IMR-90 (cell line): ENCODE results near the gene ATG9A. TPM values are rescaled to one million over a fixed set of nuclear protein-coding genes. Genes with fewer than 3 reads are reported as not detected.
"Not testable (repeated sequence)": the region's sequence is repeated elsewhere in the genome, so short reads cannot be mapped to it uniquely, and the experiment has no call there.

Source experiments
- ATAC-seq: fragments of 200-7000 bp; cut with Tn5 transposase; 2 replicates; pipeline ENCODE4 v1.9.1; 2020; ENCODE audit warnings: low read depth, mild to moderate bottlenecking, moderate library complexity
- BruUV-seq: library from RNA; stranded (reverse); fragments of 400-500 nt; replicated peaks from 2 replicates; lab custom pipeline; 2021; lab: Mats Ljungman, UMichigan
- CTCF ChIA-PET: fragments of 300-600 bp; formaldehyde crosslinking; extraction: SDS; loops from one replicate; lab custom pipeline; 2021; ENCODE audit warnings: antibody characterized with exemption; lab: Yijun Ruan, JAX
- POLR2A ChIA-PET: fragments of 300-600 bp; sonication (Branson Sonifier 250); formaldehyde crosslinking; loops from one replicate; lab custom pipeline; 2022; ENCODE audit warnings: antibody characterized with exemption; ENCODE audit not compliant: unreplicated experiment; lab: Charles Lee
- DNase-seq: peaks from one replicate; pipeline ENCODE4 v3.0.0; 2013
- H2AFZ ChIP-seq: replicated peaks from 2 replicates; pipeline ENCODE3; 2013; ENCODE audit warnings: low read length, mild to moderate bottlenecking; ENCODE audit not compliant: poor library complexity
- H2AK5ac ChIP-seq: 2 replicates; pipeline ENCODE4 v1.6.1; 2013; ENCODE audit warnings: low read depth, low read length, inconsistent platforms
- H2AK9ac ChIP-seq: replicated peaks from 2 replicates; pipeline ENCODE3; 2013; ENCODE audit warnings: mild to moderate bottlenecking, low read depth, low read length, moderate library complexity; ENCODE audit not compliant: poor library complexity
- H2BK120ac ChIP-seq: 2 replicates; pipeline ENCODE4 v1.6.1; 2013; ENCODE audit warnings: low read depth, low read length, inconsistent platforms
- H2BK15ac ChIP-seq: 3 replicates; pipeline ENCODE4 v1.6.1; 2013; ENCODE audit warnings: low read depth, low read length, inconsistent platforms
- H2BK20ac ChIP-seq: 2 replicates; pipeline ENCODE4 v1.6.1; 2013; ENCODE audit warnings: low read depth, mild to moderate bottlenecking, inconsistent platforms, low read length, moderate library complexity
- H2BK5ac ChIP-seq: 2 replicates; pipeline ENCODE4 v1.6.1; 2013; ENCODE audit warnings: mild to moderate bottlenecking, low read depth, low read length, inconsistent platforms; ENCODE audit not compliant: poor library complexity, severe bottlenecking
- H3K14ac ChIP-seq: replicated peaks from 2 replicates; pipeline ENCODE4 v1.6.1; 2013; ENCODE audit warnings: low read depth, low read length, inconsistent platforms
- H3K18ac ChIP-seq: 2 replicates; pipeline ENCODE4 v1.6.1; 2013; ENCODE audit warnings: low read depth, low read length, control low read depth
- H3K23ac ChIP-seq: 2 replicates; pipeline ENCODE4 v1.6.1; 2013; ENCODE audit warnings: low read depth, low read length, inconsistent platforms
- H3K27ac ChIP-seq: 2 replicates; pipeline ENCODE4 v1.5.1; 2013; ENCODE audit warnings: mild to moderate bottlenecking, control low read depth, low read length; ENCODE audit not compliant: insufficient read depth
- H3K27me3 ChIP-seq: 2 replicates; pipeline ENCODE4 v1.6.1; 2013; ENCODE audit warnings: low read length; ENCODE audit not compliant: control insufficient read depth, insufficient read depth
- H3K36me3 ChIP-seq: 2 replicates; pipeline ENCODE4 v1.6.1; 2013; ENCODE audit warnings: low read length, mixed read lengths; ENCODE audit not compliant: control insufficient read depth, insufficient read depth
- H3K4ac ChIP-seq: 2 replicates; pipeline ENCODE4 v1.6.1; 2013; ENCODE audit warnings: low read depth, low read length, inconsistent platforms
- H3K4me1 ChIP-seq: 2 replicates; pipeline ENCODE4 v1.6.1; 2013; ENCODE audit warnings: low read length, mixed read lengths; ENCODE audit not compliant: control insufficient read depth, insufficient read depth
- H3K4me2 ChIP-seq: 2 replicates; pipeline ENCODE4 v1.6.1; 2013; ENCODE audit warnings: low read depth, mild to moderate bottlenecking, control low read depth, low read length, moderate library complexity
- H3K4me3 ChIP-seq: 2 replicates; pipeline ENCODE4 v1.5.1; 2013; ENCODE audit warnings: low read depth, mild to moderate bottlenecking, control low read depth, low read length, moderate library complexity; ENCODE audit not compliant: insufficient read depth
- H3K56ac ChIP-seq: 2 replicates; pipeline ENCODE4 v1.6.1; 2013; ENCODE audit warnings: low read length, inconsistent platforms; ENCODE audit not compliant: insufficient read depth; ENCODE audit errors: extremely low read depth
- H3K79me1 ChIP-seq, 2 experiments: 2 replicates each; pipeline ENCODE4 v1.6.1; 2013; ENCODE audit warnings: low read length in 2 of 2, inconsistent platforms in 1 of 2, low read depth in 1 of 2
- H3K9ac ChIP-seq: 2 replicates; pipeline ENCODE4 v1.6.1; 2013; ENCODE audit warnings: low read depth, low read length, control low read depth
- H3K9me1 ChIP-seq: 2 replicates; pipeline ENCODE4 v1.6.1; 2013; ENCODE audit warnings: low read length, inconsistent platforms; ENCODE audit not compliant: insufficient read depth
- H3K9me3 ChIP-seq: 2 replicates; pipeline ENCODE4 v1.6.1; 2013; ENCODE audit warnings: low read length; ENCODE audit not compliant: control insufficient read depth, insufficient read depth
- H4K20me1 ChIP-seq: 2 replicates; pipeline ENCODE4 v1.6.1; 2013; ENCODE audit warnings: low read length, inconsistent platforms; ENCODE audit not compliant: insufficient read depth
- H4K5ac ChIP-seq: 2 replicates; pipeline ENCODE4 v1.6.1; 2013; ENCODE audit warnings: mild to moderate bottlenecking, low read depth, low read length, control low read depth
- H4K8ac ChIP-seq, 2 experiments: 2 replicates each; pipeline ENCODE4 v1.6.1; 2013; ENCODE audit warnings: low read depth in 2 of 2, low read length in 2 of 2, control low read depth in 1 of 2, inconsistent platforms in 1 of 2
- H4K91ac ChIP-seq: 2 replicates; pipeline ENCODE4 v1.6.1; 2013; ENCODE audit warnings: low read depth, low read length, inconsistent platforms; ENCODE audit not compliant: insufficient read depth
- CEBPB ChIP-seq: IDR thresholded peaks from 2 replicates; pipeline ENCODE4 v1.6.1; 2012; ENCODE audit warnings: low read depth, low read length, improper control_type of control experiment
- CHD1 ChIP-seq: IDR thresholded peaks from 2 replicates; pipeline ENCODE4 v1.6.1; 2012; ENCODE audit warnings: low read depth, low read length, improper control_type of control experiment
- MAFK ChIP-seq: IDR thresholded peaks from 2 replicates; pipeline ENCODE4 v1.6.1; 2012; ENCODE audit warnings: low read depth, low read length, improper control_type of control experiment
- MAZ ChIP-seq: IDR thresholded peaks from 2 replicates; pipeline ENCODE4 v1.6.1; 2012; ENCODE audit warnings: low read depth, mild to moderate bottlenecking, low read length, improper control_type of control experiment, moderate library complexity, borderline replicate concordance
- SMC3 ChIP-seq: fragments of 150-350 bp; IDR thresholded peaks from 2 replicates; pipeline ENCODE4 v1.6.1; 2016; ENCODE audit warnings: low read depth, mild to moderate bottlenecking, antibody characterized with exemption, low read length, moderate library complexity
- WGBS, 2 experiments: methylation state at CpG; one replicate each; pipeline versions ENCODE4 v1.1.5 to v1.1.7; 2013; ENCODE audit warnings: missing lambda C conversion rate in 2 of 2; ENCODE audit not compliant: insufficient read length in 1 of 2; ENCODE audit errors: extremely low coverage in 2 of 2; 5-methylcytosine and 5-hydroxymethylcytosine counted together
- dilution Hi-C: fragments of 300-500 bp; cut with HindIII; formaldehyde crosslinking; loops from one replicate; pipeline ENCODE4 v1.14.3; 2018; ENCODE audit warnings: low sequenced_read_pairs; ENCODE audit not compliant: unreplicated experiment
- in situ Hi-C: fragments of 300-500 bp; cut with MboI; formaldehyde crosslinking; loops from 3 replicates; pipeline ENCODE4 v1.14.3; 2019; ENCODE audit warnings: low sequenced_read_pairs, inconsistent platforms, mixed read lengths
- intact Hi-C: fragments of 100-400 bp; cut with micrococcal nuclease; formaldehyde crosslinking; loops from 2 replicates; pipeline ENCODE4 v1.10.0; 2022
- polyA plus RNA-seq, 3 experiments: library from polyadenylated mRNA; depleted of rRNA; stranded (reverse); fragments of >200 nt; gene quantifications; 2 replicates each; pipeline ENCODE4 v1.2.3, GENCODE V29; 2012; ENCODE audit warnings: low replicate concordance in 1 of 3
- total RNA-seq: library from RNA; depleted of rRNA; stranded (reverse); fragments of >200 nt; gene quantifications from 2 replicates; pipeline ENCODE4 v1.2.3, GENCODE V29; 2012
- TF ChIP-seq, protein P1 (sequence below): fragments of 150-350 bp; IDR thresholded peaks from 2 replicates; pipeline ENCODE4 v1.6.1; 2016; ENCODE audit warnings: low read depth, mild to moderate bottlenecking, low read length, moderate library complexity, borderline replicate concordance

The ATG9A gene
- total and polyA plus RNA-seq, 2 of the 4 experiments (the other 2 are of a cell fraction) = 35.1 to 58.3 TPM

DNA sequence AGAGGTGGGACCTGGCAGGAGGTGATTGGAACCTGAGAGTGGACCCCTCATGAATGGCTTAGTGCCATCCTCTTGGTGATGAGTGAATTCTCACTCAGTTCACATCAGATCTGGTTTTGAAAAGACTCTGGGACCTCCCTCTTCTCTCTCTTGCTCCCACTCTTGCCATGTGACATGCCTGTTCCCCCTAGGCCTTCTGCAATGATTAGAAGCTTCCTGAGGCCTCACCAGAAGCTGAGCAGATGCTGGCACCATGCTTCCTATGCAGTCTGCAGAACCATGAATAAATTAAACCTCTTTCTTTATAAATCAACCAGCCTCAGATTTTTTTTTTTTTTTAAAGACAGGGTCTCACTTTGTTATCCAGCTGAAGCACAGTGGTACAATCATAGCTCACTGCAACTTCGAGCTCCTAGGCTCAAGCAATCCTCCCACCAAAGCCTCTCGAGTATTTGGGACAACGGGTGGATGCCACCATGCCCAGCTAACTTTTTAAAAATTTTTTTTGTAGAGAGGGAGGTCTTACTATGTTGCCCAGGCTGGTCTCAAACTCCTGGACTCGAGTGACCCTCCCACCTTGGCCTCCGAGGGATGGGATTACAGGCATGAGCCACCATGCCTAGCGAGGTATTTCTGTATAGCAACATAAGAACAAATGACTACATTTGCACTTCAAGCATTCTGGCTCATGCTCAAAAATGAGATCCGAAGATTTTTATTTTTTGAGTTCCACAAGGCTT is 24.8 kb downstream of the ATG9A start:
- no peak overlapping the region for H2BK20ac ChIP-seq
- peaks cover 16% of the 10 kb centered on the region for H3K4me1 ChIP-seq
- H3K4me3 ChIP-seq = no peak overlapping the region
- WGBS, 2 experiments = no CpG with 5 or more reads among the region's 7 CpGs
- no peak overlapping the region for H2BK120ac ChIP-seq
- TF ChIP-seq SMC3 = no peak
- TF ChIP-seq MAZ = no peak
- TF ChIP-seq, protein P1, sequence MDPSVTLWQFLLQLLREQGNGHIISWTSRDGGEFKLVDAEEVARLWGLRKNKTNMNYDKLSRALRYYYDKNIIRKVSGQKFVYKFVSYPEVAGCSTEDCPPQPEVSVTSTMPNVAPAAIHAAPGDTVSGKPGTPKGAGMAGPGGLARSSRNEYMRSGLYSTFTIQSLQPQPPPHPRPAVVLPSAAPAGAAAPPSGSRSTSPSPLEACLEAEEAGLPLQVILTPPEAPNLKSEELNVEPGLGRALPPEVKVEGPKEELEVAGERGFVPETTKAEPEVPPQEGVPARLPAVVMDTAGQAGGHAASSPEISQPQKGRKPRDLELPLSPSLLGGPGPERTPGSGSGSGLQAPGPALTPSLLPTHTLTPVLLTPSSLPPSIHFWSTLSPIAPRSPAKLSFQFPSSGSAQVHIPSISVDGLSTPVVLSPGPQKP = no peak
- no peak for TF ChIP-seq CEBPB
- TF ChIP-seq CHD1 = no peak
- TF ChIP-seq MAFK = no peak
- H3K27me3 ChIP-seq = peaks cover 2% of the 10 kb centered on the region
- H3K9me3 ChIP-seq = no peaks in the 10 kb centered on the region
- no peak overlapping the region for H3K4me2 ChIP-seq
- no TSS peak for BruUV-seq
- no peak overlapping the region for H2AK9ac ChIP-seq
- no peak overlapping the region for H4K8ac ChIP-seq
- in situ Hi-C loops (loop anchor here (5.0 kb wide), 1 partner anchor 32 kb away; the partner anchor contains the start of gene SLC23A3), intact Hi-C loops (no loop called here), dilution Hi-C loops (no loop called here)
- peaks cover 10% of the 10 kb centered on the region for H3K36me3 ChIP-seq
- no peak overlapping the region for H3K9ac ChIP-seq
- no peak overlapping the region for H4K91ac ChIP-seq
- ChIA-PET POLR2A (no interaction called here), CTCF (no interaction called here)
- peaks cover 9% of the 10 kb centered on the region; the same call in 1 of the 2 replicates for H4K20me1 ChIP-seq
- no peak overlapping the region for H3K23ac ChIP-seq
- H3K18ac ChIP-seq = no peak overlapping the region
- no peak overlapping the region for H2BK5ac ChIP-seq
- no peak overlapping the region for H3K14ac ChIP-seq
- H3K4ac ChIP-seq = no peak overlapping the region
- H4K5ac ChIP-seq = no peak overlapping the region
- H2AK5ac ChIP-seq = no peak overlapping the region
- DNase-seq (no peak), ATAC-seq (no peak)
- no peak overlapping the region for H2BK15ac ChIP-seq
- H3K27ac ChIP-seq = no peak overlapping the region
- H3K79me1 ChIP-seq = peaks cover 5 to 19% of the 10 kb centered on the region in 2 experiments; a peak in 3 of 4 replicates
- peaks cover 8% of the 10 kb centered on the region; the same call in 1 of the 2 replicates for H3K9me1 ChIP-seq
- H3K56ac ChIP-seq = no peak overlapping the region
- H2AFZ ChIP-seq = no peak overlapping the region

- BruUV-seq = not testable (repeated sequence)
Measured at GRCh38 chr2:219201331-219201730, 28.1 kb downstream of the ATG9A start.

More at GRCh38 chr2:219201331-219201730, 28.1 kb downstream of the ATG9A start:
- H2BK120ac ChIP-seq, H3K4me2 ChIP-seq, H2BK15ac ChIP-seq, H3K56ac ChIP-seq, H3K4me3 ChIP-seq, in situ Hi-C loops, H3K9ac ChIP-seq, H3K4me1 ChIP-seq, H4K5ac ChIP-seq, POLR2A ChIA-PET, H3K27me3 ChIP-seq, H4K91ac ChIP-seq, CTCF ChIA-PET, H4K8ac ChIP-seq, H2BK20ac ChIP-seq, H2AK9ac ChIP-seq, ATAC-seq, H3K4ac ChIP-seq, H4K20me1 ChIP-seq, H2BK5ac ChIP-seq, H3K79me1 ChIP-seq, H2AK5ac ChIP-seq, intact Hi-C loops, H3K23ac ChIP-seq, DNase-seq, dilution Hi-C loops, H3K14ac ChIP-seq, H3K27ac ChIP-seq, H3K9me1 ChIP-seq, H3K36me3 ChIP-seq, H3K9me3 ChIP-seq, H3K18ac ChIP-seq, H2AFZ ChIP-seq: not testable (repeated sequence)
- WGBS, 2 experiments = 100% methylated on average over 2 of the region's 21 CpGs; no CpG with 5 or more reads in 1 of the 2 experiments
